GM12878 (cell line): Measurements from ENCODE around the gene GARS1. TPM values are rescaled to one million over a fixed set of nuclear protein-coding genes. Genes with fewer than 3 reads are reported as not detected.

Experiments used
- ATF7 ChIP-seq: fragments of 450-650 bp; IDR thresholded peaks from 2 replicates; pipeline ENCODE4 v1.6.1; 2016; ENCODE audit warnings: low read depth, mild to moderate bottlenecking
- BRCA1 ChIP-seq: IDR thresholded peaks from 2 replicates; pipeline ENCODE4 v1.6.1; 2011; ENCODE audit warnings: low read depth, low read length, improper control_type of control experiment
- CHD2 ChIP-seq: IDR thresholded peaks from 2 replicates; pipeline ENCODE4 v1.6.1; 2011; ENCODE audit warnings: low read depth, low read length, improper control_type of control experiment, borderline replicate concordance
- HDAC2 ChIP-seq: fragments of 200-600 bp; sonication (generic); IDR thresholded peaks from 2 replicates; pipeline ENCODE4 v1.6.1; 2017
- KLF5 ChIP-seq: fragments of 450-650 bp; IDR thresholded peaks from 2 replicates; pipeline ENCODE4 v1.6.1; 2014; ENCODE audit warnings: mild to moderate bottlenecking; ENCODE audit not compliant: partially characterized antibody
- MYB ChIP-seq: fragments of 150-350 bp; IDR thresholded peaks from 2 replicates; pipeline ENCODE4 v1.6.1; 2014; ENCODE audit warnings: mild to moderate bottlenecking, low read depth, low read length, borderline replicate concordance
- RCOR1 ChIP-seq: conservative IDR thresholded peaks from 2 replicates; pipeline ENCODE4 v1.6.1; 2012; ENCODE audit warnings: low read depth, low read length, improper control_type of control experiment
- polyA plus RNA-seq, 11 experiments: library from polyadenylated mRNA; depleted of rRNA in 4 of 11; unstranded in 6 of 11; stranded (reverse) in 5 of 11; fragments of >200 nt; fragmentation: Nextera tagmentation in 4 of 11; fragmentation: Illumina TruSeq in 1 of 11; extraction: Ambion mirVana in 4 of 11; extraction: Trizol in 1 of 11; gene quantifications; 1 replicate in 1 of 11; 2 replicates in 10 of 11; pipeline versions ENCODE4 v1.2.1 to v1.2.3, GENCODE V29; 2011 to 2016; ENCODE audit warnings: inconsistent platforms in 2 of 11, missing spikeins in 2 of 11, low read depth in 1 of 11
- total RNA-seq, 4 experiments: library from RNA; depleted of rRNA in 3 of 4; stranded (reverse); fragments of >200 nt in 3 of 4; fragmentation: Illumina TruSeq in 1 of 4; extraction: Trizol in 1 of 4; gene quantifications; 2 replicates each; pipeline versions ENCODE4 v1.2.1 to v1.2.3, GENCODE V29; 2013 to 2021
- TF ChIP-seq, protein P1 (sequence below): fragments of 450-650 bp; IDR thresholded peaks from 2 replicates; pipeline ENCODE4 v1.6.1; 2017; ENCODE audit warnings: antibody characterized with exemption, mild to moderate bottlenecking, moderate library complexity

GARS1 gene
- total and polyA plus RNA-seq, 10 of the 15 experiments (the other 5 are each of a cell fraction or from before 2014, with no cell fraction given): 120 to 361 (median 187) TPM

- TF ChIP-seq HDAC2: no peak
- TF ChIP-seq RCOR1: no peak
- no peak for TF ChIP-seq KLF5
- TF ChIP-seq MYB: no peak
- TF ChIP-seq CHD2: no peak
- TF ChIP-seq, protein P1, sequence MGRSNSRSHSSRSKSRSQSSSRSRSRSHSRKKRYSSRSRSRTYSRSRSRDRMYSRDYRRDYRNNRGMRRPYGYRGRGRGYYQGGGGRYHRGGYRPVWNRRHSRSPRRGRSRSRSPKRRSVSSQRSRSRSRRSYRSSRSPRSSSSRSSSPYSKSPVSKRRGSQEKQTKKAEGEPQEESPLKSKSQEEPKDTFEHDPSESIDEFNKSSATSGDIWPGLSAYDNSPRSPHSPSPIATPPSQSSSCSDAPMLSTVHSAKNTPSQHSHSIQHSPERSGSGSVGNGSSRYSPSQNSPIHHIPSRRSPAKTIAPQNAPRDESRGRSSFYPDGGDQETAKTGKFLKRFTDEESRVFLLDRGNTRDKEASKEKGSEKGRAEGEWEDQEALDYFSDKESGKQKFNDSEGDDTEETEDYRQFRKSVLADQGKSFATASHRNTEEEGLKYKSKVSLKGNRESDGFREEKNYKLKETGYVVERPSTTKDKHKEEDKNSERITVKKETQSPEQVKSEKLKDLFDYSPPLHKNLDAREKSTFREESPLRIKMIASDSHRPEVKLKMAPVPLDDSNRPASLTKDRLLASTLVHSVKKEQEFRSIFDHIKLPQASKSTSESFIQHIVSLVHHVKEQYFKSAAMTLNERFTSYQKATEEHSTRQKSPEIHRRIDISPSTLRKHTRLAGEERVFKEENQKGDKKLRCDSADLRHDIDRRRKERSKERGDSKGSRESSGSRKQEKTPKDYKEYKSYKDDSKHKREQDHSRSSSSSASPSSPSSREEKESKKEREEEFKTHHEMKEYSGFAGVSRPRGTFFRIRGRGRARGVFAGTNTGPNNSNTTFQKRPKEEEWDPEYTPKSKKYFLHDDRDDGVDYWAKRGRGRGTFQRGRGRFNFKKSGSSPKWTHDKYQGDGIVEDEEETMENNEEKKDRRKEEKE: no peak
- TF ChIP-seq ATF7: no peak
- no peak for TF ChIP-seq BRCA1
Observed at GRCh38 chr7:30655096-30655970, 60.7 kb downstream of the GARS1 start (continued).
